ENCODE results near the gene TLE7. TPM values are rescaled to one million over a fixed set of nuclear protein-coding genes. Genes with fewer than 3 reads are reported as not detected.

Gene TLE7
- total and polyA plus RNA-seq, 2 of the 8 experiments (the other 6 are each of a cell fraction or from before 2014, with no cell fraction given) = 0.03 TPM; not detected in 1

- no peaks in the 10 kb centered on the region for H3K4me1 ChIP-seq (replicated peaks in 1 of 4; ENCODE audit: control insufficient read depth in 3 of 4, insufficient read depth in 4 of 4, low read length in 3 of 4)
- H4K5ac ChIP-seq (ENCODE audit: insufficient read length, low read depth, low read length) = no peak overlapping the region
- POLR2A ChIA-PET (ENCODE audit: partially characterized antibody) = no interaction called here
- TF ChIP-seq CTBP2 (IDR thresholded peaks at IDR 0.05; ENCODE audit: borderline replicate concordance, insufficient read depth, insufficient read length, low read length) (no peak), FOSL1 (IDR thresholded peaks at IDR 0.05; ENCODE audit: insufficient read depth, low read depth, low read length) (no peak), POLR2A (IDR thresholded peaks at IDR 0.05; ENCODE audit: control extremely low read depth in 1 of 2, low read depth in 2 of 2, low read length in 2 of 2) (no peak), TCF12 (IDR thresholded peaks at IDR 0.05; ENCODE audit: low read depth, low read length) (no peak), SIX5 (IDR thresholded peaks at IDR 0.05; ENCODE audit: low read depth, low read length) (no peak), MAFK (IDR thresholded peaks at IDR 0.05; ENCODE audit: low read depth, low read length) (no peak), TEAD4 (IDR thresholded peaks at IDR 0.05; ENCODE audit: low read depth, low read length) (no peak), MAX (IDR thresholded peaks at IDR 0.05) (no peak), EP300 (IDR thresholded peaks at IDR 0.05; ENCODE audit: borderline replicate concordance in 1 of 2, low read depth in 2 of 2, low read length in 2 of 2) (no peak), RAD21 (IDR thresholded peaks at IDR 0.05 in 1 of 2, conservative IDR thresholded peaks at IDR 0.05 in 1 of 2; ENCODE audit: low read depth in 2 of 2, low read length in 2 of 2) (no peak), HDAC2 (IDR thresholded peaks at IDR 0.05; ENCODE audit: borderline replicate concordance in 1 of 2, low read depth in 2 of 2, low read length in 2 of 2) (no peak), ATF2 (IDR thresholded peaks at IDR 0.05; ENCODE audit: low read length) (no peak)
Observed at GRCh38 chr16:71453036-71453435, 11.2 kb upstream of the TLE7 start.

More at GRCh38 chr16:71453036-71453435, 11.2 kb upstream of the TLE7 start:
- CTCF ChIA-PET (ENCODE audit: partially characterized antibody) = interaction anchor here (0.9 to 1.2 kb wide), 2 partner anchors 41 to 89 kb away, joined by 3 to 4 read pairs; no protein-coding TSS in a partner anchor
- no peak overlapping the region for H3K4me3 ChIP-seq (ENCODE audit: extremely low read depth in 1 of 4, insufficient read depth in 2 of 4, low read depth in 3 of 4, low read length in 4 of 4)
- H4K91ac ChIP-seq (replicated peaks; ENCODE audit: insufficient read length, low read length) = no peak overlapping the region
- H4K20me1 ChIP-seq (replicated peaks in 1 of 2; ENCODE audit: control insufficient read depth in 1 of 2, insufficient read depth in 2 of 2, low read length in 2 of 2) = no peaks in the 10 kb centered on the region
- H3K27me3 ChIP-seq (replicated peaks in 1 of 4; ENCODE audit: control insufficient read depth in 3 of 4, extremely low read depth in 1 of 4, insufficient read depth in 3 of 4, low read length in 3 of 4) = no peaks in the 10 kb centered on the region
- no peak overlapping the region for H3K9ac ChIP-seq (replicated peaks in 1 of 4; ENCODE audit: extremely low read depth in 1 of 4, low read depth in 3 of 4, low read length in 3 of 4)
- H3K18ac ChIP-seq (ENCODE audit: extremely low read depth, low read length) = no peak overlapping the region
- no peak overlapping the region for H3K56ac ChIP-seq (replicated peaks; ENCODE audit: insufficient read length, low read depth, low read length)
- H3K14ac ChIP-seq (ENCODE audit: insufficient read length) = no peak overlapping the region
- H2BK120ac ChIP-seq (replicated peaks; ENCODE audit: low read depth, low read length) = no peak overlapping the region
- H2BK12ac ChIP-seq (ENCODE audit: low read depth, low read length) = no peak overlapping the region
- no peak overlapping the region for H2AFZ ChIP-seq (ENCODE audit: low read length)
- H3K36me3 ChIP-seq (ENCODE audit: control insufficient read depth in 2 of 4, insufficient read depth in 4 of 4, low read length in 3 of 4) = peaks cover 6 to 71% (median 27%) of the 10 kb centered on the region in 4 experiments; a peak in 7 of 8 replicates
- H3K9me3 ChIP-seq (ENCODE audit: insufficient read depth in 2 of 2, low read depth in 1 of 2, low read length in 1 of 2) = peaks cover 35 to 40% of the 10 kb centered on the region in 2 experiments
- H3K23ac ChIP-seq (ENCODE audit: insufficient read length) = no peak overlapping the region
- H3K79me2 ChIP-seq (ENCODE audit: control insufficient read depth in 1 of 2, insufficient read depth in 2 of 2, low read length in 2 of 2) = no peaks in the 10 kb centered on the region
- no peak overlapping the region for H3K4ac ChIP-seq (replicated peaks; ENCODE audit: insufficient read length, low read depth, low read length)
- no peaks in the 10 kb centered on the region; the same call in 1 of the 2 replicates for H3K79me1 ChIP-seq (ENCODE audit: low read depth, low read length)
- H2BK15ac ChIP-seq (ENCODE audit: low read length) = no peak overlapping the region
- no peak overlapping the region for H4K8ac ChIP-seq (ENCODE audit: extremely low read depth, insufficient read depth, low read length)
- FAIRE-seq = no peak
- no peak overlapping the region for H3K27ac ChIP-seq (ENCODE audit: low read depth, low read length)
- H2BK20ac ChIP-seq (ENCODE audit: low read length) = no peak overlapping the region
- H3K4me2 ChIP-seq (ENCODE audit: insufficient read depth in 1 of 2, low read depth in 2 of 2, low read length in 2 of 2) = no peak overlapping the region
- no peaks in the 10 kb centered on the region for H3K23me2 ChIP-seq (ENCODE audit: low read depth, low read length)
- H2AK5ac ChIP-seq (ENCODE audit: low read depth, low read length) = no peak overlapping the region
- DNase-seq (ENCODE audit: low read depth in 1 of 2, low spot score in 2 of 2) = no peak
- no peak overlapping the region for H2BK5ac ChIP-seq (ENCODE audit: low read depth, low read length)
